UCSD-AML1 (cell line): ENCODE results near the gene FAM168A.

Experiments
- DNase-seq: peaks from one replicate; lab custom pipeline; 2025; ENCODE audit not compliant: unreplicated experiment; lab: John Stamatoyannopoulos, UW

FAM168A gene

GRCh38 chr11:73392108-73393010, 205.6 kb downstream of the FAM168A start:
- DNase-seq = no peak

- no peak for DNase-seq
Measured at GRCh38 chr11:73391665-73392064, 206.2 kb downstream of the FAM168A start.

GRCh38 chr11:73390601-73391565, 207.0 kb downstream of the FAM168A start:
- DNase-seq = no peak

- DNase-seq = no peak
Measured at GRCh38 chr11:73389916-73390315, 208.0 kb downstream of the FAM168A start.

- no peak for DNase-seq
Measured at GRCh38 chr11:73389134-73389525, 208.8 kb downstream of the FAM168A start.

- peak; percentile 79 for DNase-seq
Measured at GRCh38 chr11:73388265-73389133, 209.4 kb downstream of the FAM168A start.

- no peak for DNase-seq
Measured at GRCh38 chr11:73387594-73388264, 210.2 kb downstream of the FAM168A start.

GRCh38 chr11:73386546-73386945, 211.4 kb downstream of the FAM168A start:
- no peak for DNase-seq

GRCh38 chr11:73386016-73386415, 211.9 kb downstream of the FAM168A start:
- DNase-seq = peak; percentile 68

GRCh38 chr11:73384872-73385689, 212.8 kb downstream of the FAM168A start:
- peak; percentile 92 for DNase-seq

- DNase-seq = no peak
Measured at GRCh38 chr11:73384531-73384871, 213.4 kb downstream of the FAM168A start.

GRCh38 chr11:73384125-73384441, 213.8 kb downstream of the FAM168A start:
- no peak for DNase-seq

GRCh38 chr11:73383249-73384124, 214.4 kb downstream of the FAM168A start:
- DNase-seq = no peak

GRCh38 chr11:73382747-73383146, 215.2 kb downstream of the FAM168A start:
- no peak for DNase-seq

GRCh38 chr11:73382183-73382582, 215.7 kb downstream of the FAM168A start:
- DNase-seq = no peak

GRCh38 chr11:73381589-73381988, 216.3 kb downstream of the FAM168A start:
- no peak for DNase-seq

- no peak for DNase-seq
Measured at GRCh38 chr11:73380897-73381410, 217.0 kb downstream of the FAM168A start.

- no peak for DNase-seq
Measured at GRCh38 chr11:73380331-73380730, 217.6 kb downstream of the FAM168A start.
